SK-N-SH (cell line): ENCODE results near the gene PPIL1. TPM values are rescaled to one million over a fixed set of nuclear protein-coding genes. Genes with fewer than 3 reads are reported as not detected.

Experiments used
- CTCF ChIA-PET: fragments of 300-600, 350-600 bp; formaldehyde crosslinking; extraction: SDS; loops from one replicate; lab custom pipeline; 2021; lab: Yijun Ruan, JAX
- POLR2A ChIA-PET: fragments of 350-600 bp; sonication (Branson Sonifier 250); formaldehyde crosslinking; extraction: SDS; loops from one replicate; lab custom pipeline; 2020; ENCODE audit warnings: antibody characterized with exemption, inconsistent platforms; lab: Yijun Ruan, JAX
- DNase-seq: peaks from one replicate; pipeline ENCODE4 v3.0.0; 2012
- H2AFZ ChIP-seq: fragments of 200-600 bp; sonication (generic); 2 replicates; pipeline ENCODE4 v1.8.1; 2016; ENCODE audit warnings: antibody characterized with exemption, mild to moderate bottlenecking, low read depth
- H3F3A ChIP-seq: fragments of 200-600 bp; sonication (generic); replicated peaks from 2 replicates; pipeline ENCODE3; 2016; ENCODE audit warnings: antibody characterized with exemption, mild to moderate bottlenecking; ENCODE audit not compliant: insufficient read depth
- H3K27ac ChIP-seq, 2 experiments: fragments of 200-500 bp in 1 of 2; fragments of 200-600 bp in 1 of 2; sonication (Bioruptor generic) in 1 of 2; sonication (generic), shearing (Covaris generic) in 1 of 2; 2 replicates each; pipeline versions ENCODE4 v1.5.1 to v1.6.1; 2014 to 2016; ENCODE audit warnings: low read depth in 2 of 2, inconsistent platforms in 1 of 2, low read length in 1 of 2, mild to moderate bottlenecking in 1 of 2, mixed read lengths in 1 of 2
- H3K27me3 ChIP-seq: fragments of 200-600 bp; sonication (generic), shearing (Covaris generic); 2 replicates; pipeline ENCODE4 v1.6.1; 2016; ENCODE audit warnings: mixed run types; ENCODE audit not compliant: insufficient read depth
- H3K36me3 ChIP-seq, 2 experiments: fragments of 200-500 bp in 1 of 2; fragments of 200-600 bp in 1 of 2; sonication (Bioruptor generic) in 1 of 2; sonication (generic) in 1 of 2; replicated peaks in 1 of 2; 2 replicates each; pipeline versions ENCODE3 to v1.5.1; 2014 to 2016; ENCODE audit warnings: low read length in 1 of 2, mild to moderate bottlenecking in 1 of 2; ENCODE audit not compliant: insufficient read depth in 2 of 2, control insufficient read depth in 1 of 2
- H3K4me1 ChIP-seq, 2 experiments: fragments of 200-500 bp in 1 of 2; fragments of 200-600 bp in 1 of 2; sonication (Bioruptor generic) in 1 of 2; sonication (generic), shearing (Covaris generic) in 1 of 2; 2 replicates each; pipeline versions ENCODE4 v1.5.1 to v1.6.1; 2014 to 2016; ENCODE audit warnings: low read depth in 1 of 2, low read length in 1 of 2, mixed run types in 1 of 2; ENCODE audit not compliant: insufficient read depth in 2 of 2, control insufficient read depth in 1 of 2
- H3K4me2 ChIP-seq: fragments of 200-600 bp; sonication (generic), shearing (Covaris generic); 2 replicates; pipeline ENCODE4 v1.6.1; 2017; ENCODE audit warnings: mixed run types
- H3K4me3 ChIP-seq, 2 experiments: fragments of 200-500 bp in 1 of 2; fragments of 200-600 bp in 1 of 2; sonication (Bioruptor generic) in 1 of 2; sonication (generic), shearing (Covaris generic) in 1 of 2; 2 replicates each; pipeline versions ENCODE4 v1.5.1 to v1.8.1; 2014 to 2016; ENCODE audit warnings: low read depth in 2 of 2, inconsistent platforms in 1 of 2, low read length in 1 of 2, mild to moderate bottlenecking in 1 of 2, mixed read lengths in 1 of 2, moderate library complexity in 1 of 2
- H3K79me2 ChIP-seq: fragments of 200-600 bp; sonication (generic); 2 replicates; pipeline ENCODE4 v1.8.1; 2017; ENCODE audit warnings: mild to moderate bottlenecking; ENCODE audit not compliant: insufficient read depth
- H3K9ac ChIP-seq: fragments of 200-600 bp; sonication (generic); 2 replicates; pipeline ENCODE4 v1.6.1; 2017; ENCODE audit warnings: mixed run types
- H3K9me2 ChIP-seq: fragments of 200-600 bp; sonication (generic); 2 replicates; pipeline ENCODE4 v1.6.1; 2017; ENCODE audit warnings: mixed run types
- H3K9me3 ChIP-seq: fragments of 200-600 bp; sonication (generic); 2 replicates; pipeline ENCODE4 v1.6.1; 2017; ENCODE audit warnings: mixed run types, mild to moderate bottlenecking, moderate library complexity
- H4K20me1 ChIP-seq: fragments of 200-600 bp; sonication (generic); 2 replicates; pipeline ENCODE4 v1.6.1; 2017; ENCODE audit warnings: mild to moderate bottlenecking, mixed run types; ENCODE audit not compliant: insufficient read depth
- FOXJ3 ChIP-seq: sonication (generic); formaldehyde crosslinking; IDR thresholded peaks from 2 replicates; pipeline ENCODE4 v1.5.1; 2020; ENCODE audit warnings: mild to moderate bottlenecking, missing genetic modification reagents
- POLR2AphosphoS5 ChIP-seq: IDR thresholded peaks from 2 replicates; pipeline ENCODE4 v1.6.1; 2012; ENCODE audit warnings: low read depth, low read length
- RXRA ChIP-seq: IDR thresholded peaks from 2 replicates; pipeline ENCODE4 v1.4.0; 2012; ENCODE audit warnings: low read depth, mild to moderate bottlenecking, borderline replicate concordance
- TAF1 ChIP-seq: IDR thresholded peaks from 2 replicates; pipeline ENCODE4 v1.6.1; 2012; ENCODE audit warnings: low read depth, mild to moderate bottlenecking, low read length, moderate library complexity, borderline replicate concordance
- YY1 ChIP-seq: IDR thresholded peaks from 2 replicates; pipeline ENCODE4 v1.4.0; 2012; ENCODE audit warnings: low read depth, mild to moderate bottlenecking
- WGBS: methylation state at CpG from one replicate; pipeline ENCODE4 v1.1.6; 2017; ENCODE audit warnings: low lambda C conversion rate; 5-methylcytosine and 5-hydroxymethylcytosine counted together
- polyA plus RNA-seq, 3 experiments: library from polyadenylated mRNA; depleted of rRNA; stranded (reverse); fragments of >200 nt; gene quantifications; 2 replicates each; pipeline ENCODE4 v1.2.3, GENCODE V29; 2012
- TF ChIP-seq, protein P1 (sequence below): IDR thresholded peaks from 2 replicates; pipeline ENCODE4 v1.4.0; 2012; ENCODE audit warnings: low read depth
- TF ChIP-seq, protein P2 (sequence below): fragments of 150-350 bp; IDR thresholded peaks from 2 replicates; pipeline ENCODE4 v1.6.1; 2017; ENCODE audit warnings: antibody characterized with exemption, low read length, low read depth, borderline replicate concordance
- TF ChIP-seq, protein P3 (sequence below): fragments of 200-600 bp; sonication (generic); IDR thresholded peaks from 2 replicates; pipeline ENCODE4 v1.6.1; 2017; ENCODE audit warnings: antibody characterized with exemption, mild to moderate bottlenecking, moderate library complexity
- TF ChIP-seq, protein P4 (sequence below): IDR thresholded peaks from 2 replicates; pipeline ENCODE4 v1.4.0; 2012; ENCODE audit warnings: low read depth, borderline replicate concordance

PPIL1 gene
- polyA plus RNA-seq, 1 of the 3 experiments (the other 2 are of a cell fraction): 36.6 TPM

DNA sequence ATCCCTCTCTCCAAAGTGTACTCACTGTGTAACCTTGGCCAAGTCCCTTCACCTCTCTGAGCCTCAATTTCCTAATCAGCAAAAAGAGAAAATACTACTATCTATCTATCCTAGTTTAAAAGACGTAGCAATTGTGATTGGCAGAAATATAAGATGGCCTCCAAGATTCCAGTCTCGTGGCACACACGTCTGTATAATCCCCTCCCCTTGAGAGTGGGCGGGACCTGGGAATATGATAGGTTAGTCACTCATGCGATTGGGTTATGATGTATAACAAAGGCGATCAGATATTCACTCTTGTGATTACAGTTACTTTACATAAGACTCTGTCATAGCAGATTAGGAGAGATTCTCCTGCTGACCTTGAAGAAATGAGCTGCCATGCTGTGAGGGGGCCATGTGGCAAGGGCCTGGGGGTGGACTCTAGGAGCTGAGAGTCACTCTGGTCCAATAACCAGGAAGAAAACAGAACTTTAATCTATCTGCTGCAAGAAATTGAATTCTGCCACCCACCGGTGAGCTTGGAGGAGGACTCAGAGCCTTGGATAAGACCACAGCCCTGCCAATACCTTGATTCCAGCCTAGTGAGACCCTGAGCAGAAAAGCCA is 41.3 kb downstream of the PPIL1 start:
- TF ChIP-seq FOXJ3: no peak
- no peak for TF ChIP-seq RXRA
- TF ChIP-seq, protein P1, sequence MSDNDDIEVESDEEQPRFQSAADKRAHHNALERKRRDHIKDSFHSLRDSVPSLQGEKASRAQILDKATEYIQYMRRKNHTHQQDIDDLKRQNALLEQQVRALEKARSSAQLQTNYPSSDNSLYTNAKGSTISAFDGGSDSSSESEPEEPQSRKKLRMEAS: no peak
- TF ChIP-seq, protein P2, sequence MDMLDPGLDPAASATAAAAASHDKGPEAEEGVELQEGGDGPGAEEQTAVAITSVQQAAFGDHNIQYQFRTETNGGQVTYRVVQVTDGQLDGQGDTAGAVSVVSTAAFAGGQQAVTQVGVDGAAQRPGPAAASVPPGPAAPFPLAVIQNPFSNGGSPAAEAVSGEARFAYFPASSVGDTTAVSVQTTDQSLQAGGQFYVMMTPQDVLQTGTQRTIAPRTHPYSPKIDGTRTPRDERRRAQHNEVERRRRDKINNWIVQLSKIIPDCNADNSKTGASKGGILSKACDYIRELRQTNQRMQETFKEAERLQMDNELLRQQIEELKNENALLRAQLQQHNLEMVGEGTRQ: no peak
- TF ChIP-seq YY1: no peak
- TF ChIP-seq, protein P3, sequence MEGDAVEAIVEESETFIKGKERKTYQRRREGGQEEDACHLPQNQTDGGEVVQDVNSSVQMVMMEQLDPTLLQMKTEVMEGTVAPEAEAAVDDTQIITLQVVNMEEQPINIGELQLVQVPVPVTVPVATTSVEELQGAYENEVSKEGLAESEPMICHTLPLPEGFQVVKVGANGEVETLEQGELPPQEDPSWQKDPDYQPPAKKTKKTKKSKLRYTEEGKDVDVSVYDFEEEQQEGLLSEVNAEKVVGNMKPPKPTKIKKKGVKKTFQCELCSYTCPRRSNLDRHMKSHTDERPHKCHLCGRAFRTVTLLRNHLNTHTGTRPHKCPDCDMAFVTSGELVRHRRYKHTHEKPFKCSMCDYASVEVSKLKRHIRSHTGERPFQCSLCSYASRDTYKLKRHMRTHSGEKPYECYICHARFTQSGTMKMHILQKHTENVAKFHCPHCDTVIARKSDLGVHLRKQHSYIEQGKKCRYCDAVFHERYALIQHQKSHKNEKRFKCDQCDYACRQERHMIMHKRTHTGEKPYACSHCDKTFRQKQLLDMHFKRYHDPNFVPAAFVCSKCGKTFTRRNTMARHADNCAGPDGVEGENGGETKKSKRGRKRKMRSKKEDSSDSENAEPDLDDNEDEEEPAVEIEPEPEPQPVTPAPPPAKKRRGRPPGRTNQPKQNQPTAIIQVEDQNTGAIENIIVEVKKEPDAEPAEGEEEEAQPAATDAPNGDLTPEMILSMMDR: no peak
- TF ChIP-seq, protein P4, sequence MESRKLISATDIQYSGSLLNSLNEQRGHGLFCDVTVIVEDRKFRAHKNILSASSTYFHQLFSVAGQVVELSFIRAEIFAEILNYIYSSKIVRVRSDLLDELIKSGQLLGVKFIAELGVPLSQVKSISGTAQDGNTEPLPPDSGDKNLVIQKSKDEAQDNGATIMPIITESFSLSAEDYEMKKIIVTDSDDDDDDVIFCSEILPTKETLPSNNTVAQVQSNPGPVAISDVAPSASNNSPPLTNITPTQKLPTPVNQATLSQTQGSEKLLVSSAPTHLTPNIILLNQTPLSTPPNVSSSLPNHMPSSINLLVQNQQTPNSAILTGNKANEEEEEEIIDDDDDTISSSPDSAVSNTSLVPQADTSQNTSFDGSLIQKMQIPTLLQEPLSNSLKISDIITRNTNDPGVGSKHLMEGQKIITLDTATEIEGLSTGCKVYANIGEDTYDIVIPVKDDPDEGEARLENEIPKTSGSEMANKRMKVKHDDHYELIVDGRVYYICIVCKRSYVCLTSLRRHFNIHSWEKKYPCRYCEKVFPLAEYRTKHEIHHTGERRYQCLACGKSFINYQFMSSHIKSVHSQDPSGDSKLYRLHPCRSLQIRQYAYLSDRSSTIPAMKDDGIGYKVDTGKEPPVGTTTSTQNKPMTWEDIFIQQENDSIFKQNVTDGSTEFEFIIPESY: no peak
- TF ChIP-seq POLR2AphosphoS5: no peak
- WGBS: 94% methylated on average over 7 of the region's 7 CpGs

DNA sequence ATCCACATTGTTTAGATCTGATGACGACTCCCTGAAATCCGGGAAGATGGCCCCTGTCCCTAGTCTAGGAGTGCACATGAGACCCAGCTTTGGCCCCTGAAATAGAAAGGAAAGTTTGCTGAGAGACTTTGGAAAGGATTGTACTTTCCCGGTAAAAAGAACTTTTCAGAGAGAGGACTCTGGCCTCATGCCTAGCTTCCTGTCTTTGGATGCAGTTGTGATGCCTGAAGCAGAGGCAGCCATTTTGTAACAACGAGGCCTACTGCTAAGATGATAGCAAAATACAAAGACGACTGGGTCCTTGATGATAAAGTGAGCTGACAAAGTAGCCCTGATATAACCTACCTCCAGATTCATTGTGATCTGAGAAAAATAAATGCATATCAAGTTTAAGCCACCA is 42.3 kb downstream of the PPIL1 start:
- ChIA-PET CTCF (interaction anchor here (0.6 to 2.8 kb wide), 7 partner anchors 9 to 73 kb away, joined by 3 to 8 read pairs (median 3); no protein-coding TSS in a partner anchor), POLR2A (no interaction called here)
- no peaks in the 10 kb centered on the region for H3K27me3 ChIP-seq
- H3K9me2 ChIP-seq: no peaks in the 10 kb centered on the region
- peaks cover 4 to 7% of the 10 kb centered on the region in 2 experiments; a peak in 2 of 4 replicates for H3K4me1 ChIP-seq
- no peaks in the 10 kb centered on the region for H3K79me2 ChIP-seq
- TF ChIP-seq, protein P2: no peak
- no peak for TF ChIP-seq TAF1
- H2AFZ ChIP-seq: no peak overlapping the region
- WGBS: 93% methylated on average over 5 of the region's 5 CpGs
- DNase-seq: no peak
- no peak overlapping the region for H3K4me3 ChIP-seq
- no peaks in the 10 kb centered on the region for H3K36me3 ChIP-seq
- no peaks in the 10 kb centered on the region for H4K20me1 ChIP-seq
- peaks cover 5% of the 10 kb centered on the region for H3F3A ChIP-seq
- H3K9me3 ChIP-seq: no peaks in the 10 kb centered on the region
- H3K27ac ChIP-seq: no peak overlapping the region
- no peak overlapping the region for H3K4me2 ChIP-seq
- no peak overlapping the region for H3K9ac ChIP-seq

More for the DNA sequence above, 41.3 kb downstream of the PPIL1 start:
- H3K4me2 ChIP-seq: no peak overlapping the region
- H4K20me1 ChIP-seq: no peaks in the 10 kb centered on the region
- no peaks in the 10 kb centered on the region for H3K9me2 ChIP-seq
- ChIA-PET CTCF (interaction anchor here (1.2 to 2.8 kb wide), 5 partner anchors 12 to 74 kb away, joined by 3 to 8 read pairs (median 5); no protein-coding TSS in a partner anchor), POLR2A (no interaction called here)
- no peaks in the 10 kb centered on the region for H3K79me2 ChIP-seq
- no peaks in the 10 kb centered on the region for H3K36me3 ChIP-seq
- H3K27me3 ChIP-seq: no peaks in the 10 kb centered on the region; the same call in 1 of the 2 replicates
- no peaks in the 10 kb centered on the region for H3K9me3 ChIP-seq
- peaks cover 0 to 4% of the 10 kb centered on the region in 2 experiments; a peak in 1 of 4 replicates for H3K4me1 ChIP-seq
- H3K4me3 ChIP-seq: no peak overlapping the region
- no peak overlapping the region for H3K27ac ChIP-seq
- DNase-seq: no peak
- no peak overlapping the region for H2AFZ ChIP-seq
- H3F3A ChIP-seq: no peaks in the 10 kb centered on the region
- no peak overlapping the region for H3K9ac ChIP-seq
